HG03469 (cell line): ENCODE results near the gene MAGOHB.

Source experiments
- ATAC-seq: cut with Tn5 transposase; IDR thresholded peaks from one replicate; pipeline ENCODE4 v1.9.1; 2021; ENCODE audit warnings: mild to moderate bottlenecking, moderate library complexity, moderate number of reproducible peaks; ENCODE audit not compliant: unreplicated experiment

The MAGOHB gene

GRCh38 chr12:10557329-10557728 lies 56.1 kb downstream of the MAGOHB start:
- no peak for ATAC-seq

GRCh38 chr12:10554756-10555481 lies 58.5 kb downstream of the MAGOHB start:
- ATAC-seq = no peak

- ATAC-seq = no peak
Measured at GRCh38 chr12:10554228-10554755, 59.1 kb downstream of the MAGOHB start.
